Measurements from ENCODE around the gene PPRC1. TPM values are rescaled to one million over a fixed set of nuclear protein-coding genes. Genes with fewer than 3 reads are reported as not detected.

PPRC1 gene
- total RNA-seq, 1 experiment from 2014 or later: 68.2 TPM

GRCh38 chr10:102139281-102140110 lies 6.7 kb downstream of the PPRC1 start:
- Mint-ChIP-seq H3K36me3 (ENCODE audit: insufficient read depth, unreplicated experiment) (peaks cover 57% of the 10 kb centered on the region), H3K27me3 (ENCODE audit: insufficient read depth, unreplicated experiment) (no peaks in the 10 kb centered on the region), H3K4me1 (ENCODE audit: insufficient read depth, unreplicated experiment) (peaks cover 26% of the 10 kb centered on the region), H3K4me3 (ENCODE audit: unreplicated experiment) (no peak overlapping the region), H3K27ac (ENCODE audit: low read depth, unreplicated experiment) (no peak overlapping the region), H3K9me3 (ENCODE audit: unreplicated experiment) (no peaks in the 10 kb centered on the region)
- intact Hi-C loops (cut with micrococcal nuclease): no loop called here
- DNase-seq (ENCODE audit: unreplicated experiment): no peak
- TF ChIP-seq CTCF (IDR thresholded peaks at IDR 0.05; ENCODE audit: unreplicated experiment): no peak
- CTCF ChIA-PET: interaction anchor here (0.6 kb wide), 1 partner anchor 220 kb away, joined by 3 read pairs; no protein-coding TSS in a partner anchor
- POLR2A ChIA-PET: interaction anchor here (0.7 to 6.2 kb wide), 2 partner anchors 12 to 321 kb away, joined by 3 to 47 read pairs; partner anchors contain the start of genes NOLC1 and OGA
- no TSS peak for BruUV-seq (replicated peaks)

- Mint-ChIP-seq H3K27me3 (ENCODE audit: insufficient read depth, unreplicated experiment) (no peaks in the 10 kb centered on the region), H3K27ac (ENCODE audit: low read depth, unreplicated experiment) (no peak overlapping the region), H3K4me1 (ENCODE audit: insufficient read depth, unreplicated experiment) (peaks cover 20% of the 10 kb centered on the region), H3K36me3 (ENCODE audit: insufficient read depth, unreplicated experiment) (peaks cover 64% of the 10 kb centered on the region), H3K4me3 (ENCODE audit: unreplicated experiment) (no peak overlapping the region), H3K9me3 (ENCODE audit: unreplicated experiment) (no peaks in the 10 kb centered on the region)
- intact Hi-C loops (cut with micrococcal nuclease): no loop called here
- POLR2A ChIA-PET: interaction anchor here (0.7 kb wide), 2 partner anchors 10 to 27 kb away, joined by 3 read pairs; no protein-coding TSS in a partner anchor
- DNase-seq (ENCODE audit: unreplicated experiment): no peak
- TF ChIP-seq CTCF (IDR thresholded peaks at IDR 0.05; ENCODE audit: unreplicated experiment): no peak
- CTCF ChIA-PET: no interaction called here
- no TSS peak for BruUV-seq (replicated peaks)
Observed at GRCh38 chr10:102140218-102140617, 7.4 kb downstream of the PPRC1 start.

- DNase-seq (ENCODE audit: unreplicated experiment): no peak
- intact Hi-C loops (cut with micrococcal nuclease): no loop called here
- H3K36me3 Mint-ChIP-seq (ENCODE audit: insufficient read depth, unreplicated experiment): peaks cover 72% of the 10 kb centered on the region
- H3K4me1 Mint-ChIP-seq (ENCODE audit: insufficient read depth, unreplicated experiment): peaks cover 13% of the 10 kb centered on the region
- no peak for TF ChIP-seq CTCF (IDR thresholded peaks at IDR 0.05; ENCODE audit: unreplicated experiment)
- ChIA-PET POLR2A (interaction anchor here (0.7 kb wide), 1 partner anchor 11 kb away, joined by 3 read pairs; the partner anchor contains the start of gene NOLC1), CTCF (interaction anchor here (0.6 kb wide), 1 partner anchor 262 kb away, joined by 3 read pairs; no protein-coding TSS in a partner anchor)
- H3K9me3 Mint-ChIP-seq (ENCODE audit: unreplicated experiment): no peaks in the 10 kb centered on the region
- BruUV-seq (replicated peaks): no TSS peak
- no peak overlapping the region for H3K4me3 Mint-ChIP-seq (ENCODE audit: unreplicated experiment)
- no peaks in the 10 kb centered on the region for H3K27me3 Mint-ChIP-seq (ENCODE audit: insufficient read depth, unreplicated experiment)
- H3K27ac Mint-ChIP-seq (ENCODE audit: low read depth, unreplicated experiment): no peak overlapping the region
Observed at GRCh38 chr10:102140913-102141540, 8.2 kb downstream of the PPRC1 start.

- H3K36me3 Mint-ChIP-seq (ENCODE audit: insufficient read depth, unreplicated experiment): peaks cover 75% of the 10 kb centered on the region
- H3K27ac Mint-ChIP-seq (ENCODE audit: low read depth, unreplicated experiment): no peak overlapping the region
Observed at GRCh38 chr10:102141583-102142107, 8.8 kb downstream of the PPRC1 start.

More at GRCh38 chr10:102141583-102142107, 8.8 kb downstream of the PPRC1 start:
- Mint-ChIP-seq H3K4me1 (ENCODE audit: insufficient read depth, unreplicated experiment) (peaks cover 11% of the 10 kb centered on the region), H3K27me3 (ENCODE audit: insufficient read depth, unreplicated experiment) (no peaks in the 10 kb centered on the region), H3K4me3 (ENCODE audit: unreplicated experiment) (no peak overlapping the region), H3K9me3 (ENCODE audit: unreplicated experiment) (no peaks in the 10 kb centered on the region)
- intact Hi-C loops (cut with micrococcal nuclease): no loop called here
- ChIA-PET CTCF (interaction anchor here (0.6 kb wide), 1 partner anchor 263 kb away, joined by 3 read pairs; no protein-coding TSS in a partner anchor), POLR2A (interaction anchor here (0.7 to 1.0 kb wide), 2 partner anchors 11 to 282 kb away, joined by 3 read pairs; partner anchors contain the start of gene NOLC1)
- no TSS peak for BruUV-seq (replicated peaks)
- DNase-seq (ENCODE audit: unreplicated experiment): no peak
- no peak for TF ChIP-seq CTCF (IDR thresholded peaks at IDR 0.05; ENCODE audit: unreplicated experiment)
